Mesothelial cell of epicardium (in vitro differentiated cells): ENCODE results near the gene ANKRD13D. TPM values are rescaled to one million over a fixed set of nuclear protein-coding genes. Genes with fewer than 3 reads are reported as not detected.

Experiments
- DNase-seq, 2 experiments: peaks; one replicate each; pipeline ENCODE4 v3.0.0; 2021; ENCODE audit warnings: low spot score in 2 of 2; ENCODE audit not compliant: unreplicated experiment in 2 of 2
- H3K27ac Mint-ChIP-seq: 2 replicates; pipeline ENCODE4 v1.8.0; 2021; ENCODE audit warnings: mixed read lengths
- H3K27me3 Mint-ChIP-seq: 2 replicates; pipeline ENCODE4 v1.8.0; 2021; ENCODE audit warnings: low read depth, mixed read lengths
- H3K36me3 Mint-ChIP-seq: 2 replicates; pipeline ENCODE4 v1.8.0; 2021; ENCODE audit warnings: mixed read lengths
- H3K4me1 Mint-ChIP-seq: 2 replicates; pipeline ENCODE4 v1.8.0; 2021; ENCODE audit warnings: mixed read lengths
- H3K4me3 Mint-ChIP-seq: 2 replicates; pipeline ENCODE4 v1.8.0; 2021; ENCODE audit warnings: mild to moderate bottlenecking, moderate library complexity, mixed read lengths
- H3K9me3 Mint-ChIP-seq: 2 replicates; pipeline ENCODE4 v1.8.0; 2021; ENCODE audit warnings: mixed read lengths
- CTCF ChIP-seq: fragments of 200-600 bp; sonication (generic); IDR thresholded peaks from one replicate; pipeline ENCODE4 v1.5.0; 2021; ENCODE audit warnings: antibody characterized with exemption; ENCODE audit not compliant: unreplicated experiment
- total RNA-seq: library from RNA; stranded (reverse); gene quantifications from 3 replicates; pipeline ENCODE4 v1.2.1, GENCODE V29; 2021

ANKRD13D gene
- total RNA-seq, 1 donor from 2014 or later, result 76.5 TPM

DNA sequence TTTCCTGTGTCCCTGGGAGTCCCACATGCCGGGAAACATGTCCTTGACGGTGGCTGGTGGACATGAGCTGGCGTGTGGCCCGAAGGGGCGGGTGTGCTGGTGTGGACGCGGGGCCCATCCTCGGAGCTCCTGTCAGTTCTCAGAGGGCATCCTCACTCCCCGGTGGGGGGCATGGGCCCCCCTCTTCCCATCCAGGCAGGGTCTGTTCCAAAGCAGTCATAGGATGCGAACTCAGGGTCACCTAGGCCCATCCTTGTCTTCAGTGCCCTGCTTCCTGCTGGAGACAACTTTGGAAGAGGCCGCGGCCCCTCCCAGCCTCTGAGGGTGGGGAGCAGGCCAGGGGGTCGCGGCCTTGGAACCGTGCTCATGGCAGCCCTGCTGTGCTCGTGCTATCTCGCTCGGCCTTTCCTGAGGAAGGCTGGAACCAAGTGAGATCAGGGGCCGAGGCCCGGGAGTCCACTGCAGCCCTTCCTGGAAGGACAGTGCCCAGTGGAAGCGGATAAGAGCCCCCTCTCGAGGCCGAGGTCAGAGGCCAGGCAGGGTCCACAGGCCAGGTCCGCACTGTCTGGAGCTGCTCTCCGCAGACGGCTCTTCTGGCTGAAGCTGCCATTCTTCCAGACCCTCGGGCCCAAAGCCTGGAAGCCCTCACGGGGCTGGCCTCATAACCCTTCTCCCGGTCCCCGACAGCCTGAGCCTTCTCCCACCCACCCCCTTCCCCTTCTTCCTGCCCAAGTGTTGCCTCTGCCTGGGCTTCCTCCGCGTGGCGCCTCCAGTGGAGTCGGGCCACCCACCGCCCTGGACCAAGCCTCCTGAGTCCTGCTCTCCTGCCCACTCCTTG, 14.1 kb upstream of the ANKRD13D start:
- TF ChIP-seq CTCF, result no peak
- no peak overlapping the region for H3K4me3 Mint-ChIP-seq

DNA sequence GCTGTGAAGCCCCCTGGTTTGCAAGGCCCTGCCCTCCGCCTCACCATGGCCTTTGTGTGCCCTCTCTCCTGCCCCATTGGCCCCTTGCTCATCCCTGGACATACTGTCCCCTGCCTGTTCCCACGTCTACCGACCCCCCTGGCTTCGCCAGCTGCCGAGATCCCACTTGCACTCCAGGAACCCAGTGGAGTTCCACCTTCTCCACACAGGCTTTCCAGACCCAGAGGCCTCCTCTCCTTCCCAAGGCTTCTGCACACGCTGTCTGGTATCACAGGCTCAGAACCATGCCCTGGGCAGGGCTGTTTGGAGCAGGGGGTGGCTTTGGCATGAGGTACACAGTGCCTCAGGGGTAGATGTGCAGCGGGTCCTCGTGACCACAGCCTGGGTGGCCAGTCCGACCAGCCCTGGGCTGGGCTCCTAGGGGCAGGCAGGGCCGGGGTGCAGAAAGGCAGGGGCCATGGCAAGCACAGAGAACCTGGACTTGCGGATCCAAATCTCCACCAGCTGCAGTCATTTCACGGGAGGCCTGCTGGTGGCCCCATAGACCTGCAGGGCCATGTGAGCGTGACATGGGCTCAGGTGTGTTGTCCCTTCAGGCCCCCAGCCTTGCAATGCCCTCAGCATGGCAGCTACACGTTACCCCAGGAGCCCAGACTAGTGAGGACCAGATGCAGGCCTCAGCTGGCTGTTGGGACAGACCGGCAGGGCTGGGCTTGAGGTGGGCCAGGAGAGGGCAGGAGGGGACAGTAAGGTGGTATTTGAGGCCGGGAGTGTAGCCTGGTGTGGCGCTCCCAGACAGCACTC, 13.3 kb upstream of the ANKRD13D start:
- H3K4me1 Mint-ChIP-seq, result peaks cover 6% of the 10 kb centered on the region
- DNase-seq, result no peak
- H3K36me3 Mint-ChIP-seq, result peaks cover 5% of the 10 kb centered on the region
- no peak overlapping the region for H3K27ac Mint-ChIP-seq
- no peak for TF ChIP-seq CTCF
- H3K9me3 Mint-ChIP-seq, result no peaks in the 10 kb centered on the region
- H3K27me3 Mint-ChIP-seq, result no peaks in the 10 kb centered on the region
- H3K4me3 Mint-ChIP-seq, result no peak overlapping the region

More for the DNA sequence above, 14.1 kb upstream of the ANKRD13D start:
- no peaks in the 10 kb centered on the region for H3K9me3 Mint-ChIP-seq
- H3K27me3 Mint-ChIP-seq, result no peaks in the 10 kb centered on the region
- H3K36me3 Mint-ChIP-seq, result peaks cover 5% of the 10 kb centered on the region
- no peak overlapping the region for H3K27ac Mint-ChIP-seq
- DNase-seq, result no peak
- peaks cover 14% of the 10 kb centered on the region for H3K4me1 Mint-ChIP-seq

- H3K4me3 Mint-ChIP-seq, result no peak overlapping the region
- no peak for DNase-seq
- H3K27me3 Mint-ChIP-seq, result no peaks in the 10 kb centered on the region
- TF ChIP-seq CTCF, result no peak
- H3K36me3 Mint-ChIP-seq, result peaks cover 5% of the 10 kb centered on the region
- no peak overlapping the region for H3K27ac Mint-ChIP-seq
- no peaks in the 10 kb centered on the region for H3K9me3 Mint-ChIP-seq
- H3K4me1 Mint-ChIP-seq, result no peaks in the 10 kb centered on the region
These were observed 12.3 kb upstream of the ANKRD13D start for GRCh38 chr11:67276781-67277230.

- no peak for DNase-seq
These were observed 11.7 kb upstream of the ANKRD13D start for GRCh38 chr11:67277231-67277961.

More at GRCh38 chr11:67277231-67277961, 11.7 kb upstream of the ANKRD13D start:
- Mint-ChIP-seq H3K36me3 (peaks cover 6% of the 10 kb centered on the region), H3K4me1 (no peaks in the 10 kb centered on the region), H3K27ac (no peak overlapping the region), H3K4me3 (no peak overlapping the region), H3K9me3 (no peaks in the 10 kb centered on the region), H3K27me3 (no peaks in the 10 kb centered on the region)
- TF ChIP-seq CTCF, result no peak
